ENCODE data around the gene VPS13D.

- no peak for TF ChIP-seq POLR2A (IDR thresholded peaks at IDR 0.05)
- TF ChIP-seq CTCF (IDR thresholded peaks at IDR 0.05) = no peak
- TF ChIP-seq EP300 (IDR thresholded peaks at IDR 0.05) = no peak
Measured at GRCh38 chr1:12339396-12339795, 109.6 kb downstream of the VPS13D start.

All from ovary (tissue), 3 donors.